Measurements from ENCODE around the gene OR6J1. TPM values are rescaled to one million over a fixed set of nuclear protein-coding genes. Genes with fewer than 3 reads are reported as not detected.

OR6J1 gene
- total and polyA plus RNA-seq, 10 donors = not detected

DNA sequence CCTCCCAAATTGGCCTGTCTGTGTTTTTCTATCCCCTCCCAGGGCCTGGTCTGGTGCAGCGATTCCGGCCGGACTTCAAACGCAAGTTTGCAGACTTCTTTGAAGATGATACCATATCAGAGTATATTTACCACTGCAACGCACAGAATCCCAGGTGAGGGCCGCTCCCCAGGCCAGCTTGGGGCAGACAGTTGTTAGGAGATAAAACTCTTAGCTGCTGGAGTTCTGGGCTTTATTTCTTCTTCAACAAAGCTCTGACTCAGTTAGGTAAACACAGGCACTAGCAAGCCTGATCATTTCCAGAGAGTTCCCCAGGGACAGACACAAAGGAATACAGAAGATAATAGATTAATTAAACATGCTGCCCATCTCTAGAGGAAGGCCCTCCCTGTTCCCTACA lies 37.8 kb downstream of the OR6J1 start:
- 94 to 99% (median 97%) methylated on average over 6 of the region's 6 CpGs for WGBS, 5 donors
- Histone ChIP-seq H3K4me1 (peaks cover 0 to 9% (median 3%) of the 10 kb centered on the region in 6 donors), H3K27ac (no peak overlapping the region), H3K9me3 (no peaks in the 10 kb centered on the region), H3K36me3 (peaks cover 2 to 100% (median 95%) of the 10 kb centered on the region in 6 donors), H3K4me3 (no peak overlapping the region), H3K27me3 (replicated peaks in 1 of 7) (no peaks in the 10 kb centered on the region)
- intact Hi-C loops (cut with DNase I; ENCODE audit: low total_unique reads) = no loop called here
- no peak for DNase-seq
- no peak for TF ChIP-seq POLR2A (IDR thresholded peaks at IDR 0.05)
- no peak for TF ChIP-seq POLR2AphosphoS5 (IDR thresholded peaks at IDR 0.05)
- TF ChIP-seq, protein P1, sequence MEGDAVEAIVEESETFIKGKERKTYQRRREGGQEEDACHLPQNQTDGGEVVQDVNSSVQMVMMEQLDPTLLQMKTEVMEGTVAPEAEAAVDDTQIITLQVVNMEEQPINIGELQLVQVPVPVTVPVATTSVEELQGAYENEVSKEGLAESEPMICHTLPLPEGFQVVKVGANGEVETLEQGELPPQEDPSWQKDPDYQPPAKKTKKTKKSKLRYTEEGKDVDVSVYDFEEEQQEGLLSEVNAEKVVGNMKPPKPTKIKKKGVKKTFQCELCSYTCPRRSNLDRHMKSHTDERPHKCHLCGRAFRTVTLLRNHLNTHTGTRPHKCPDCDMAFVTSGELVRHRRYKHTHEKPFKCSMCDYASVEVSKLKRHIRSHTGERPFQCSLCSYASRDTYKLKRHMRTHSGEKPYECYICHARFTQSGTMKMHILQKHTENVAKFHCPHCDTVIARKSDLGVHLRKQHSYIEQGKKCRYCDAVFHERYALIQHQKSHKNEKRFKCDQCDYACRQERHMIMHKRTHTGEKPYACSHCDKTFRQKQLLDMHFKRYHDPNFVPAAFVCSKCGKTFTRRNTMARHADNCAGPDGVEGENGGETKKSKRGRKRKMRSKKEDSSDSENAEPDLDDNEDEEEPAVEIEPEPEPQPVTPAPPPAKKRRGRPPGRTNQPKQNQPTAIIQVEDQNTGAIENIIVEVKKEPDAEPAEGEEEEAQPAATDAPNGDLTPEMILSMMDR (IDR thresholded peaks at IDR 0.05 in 8 of 11, conservative IDR thresholded peaks at IDR 0.05 in 3 of 11) = no peak

DNA sequence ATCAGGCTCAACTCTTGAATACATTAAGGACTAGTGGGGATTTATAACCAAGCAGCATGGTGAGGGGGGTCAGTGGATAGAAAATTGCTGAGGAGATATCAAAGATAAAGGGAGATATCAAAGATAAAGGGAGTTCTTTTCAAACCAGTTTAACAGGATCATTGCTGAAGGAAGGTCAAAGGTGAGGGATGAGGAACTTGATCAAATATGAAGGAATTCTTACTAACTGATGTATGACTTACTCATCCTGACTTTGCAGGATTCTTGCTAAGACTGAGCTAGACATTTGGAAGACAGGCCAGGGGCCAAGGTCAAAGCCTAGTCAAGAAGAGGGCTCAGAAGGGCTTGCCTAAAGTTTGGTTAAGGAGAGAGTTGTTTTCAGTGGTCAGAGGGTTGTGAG lies 41.3 kb downstream of the OR6J1 start:
- no peaks in the 10 kb centered on the region for H3K27me3 ChIP-seq (replicated peaks in 1 of 7)
- no peaks in the 10 kb centered on the region for H3K9me3 ChIP-seq
- H3K27ac ChIP-seq = no peak overlapping the region
- DNase-seq = no peak
- H3K4me3 ChIP-seq = no peak overlapping the region
- TF ChIP-seq POLR2AphosphoS5 (IDR thresholded peaks at IDR 0.05) (no peak), POLR2A (IDR thresholded peaks at IDR 0.05) (no peak)
- TF ChIP-seq, protein P1 (IDR thresholded peaks at IDR 0.05 in 8 of 11, conservative IDR thresholded peaks at IDR 0.05 in 3 of 11) = no peak
- H3K36me3 ChIP-seq = peaks cover under 1 to 69% (median 61%) of the 10 kb centered on the region in 6 donors
- peaks cover 0 to 39% (median 26%) of the 10 kb centered on the region in 6 donors for H3K4me1 ChIP-seq
- intact Hi-C loops (cut with DNase I; ENCODE audit: low total_unique reads) = no loop called here

DNA sequence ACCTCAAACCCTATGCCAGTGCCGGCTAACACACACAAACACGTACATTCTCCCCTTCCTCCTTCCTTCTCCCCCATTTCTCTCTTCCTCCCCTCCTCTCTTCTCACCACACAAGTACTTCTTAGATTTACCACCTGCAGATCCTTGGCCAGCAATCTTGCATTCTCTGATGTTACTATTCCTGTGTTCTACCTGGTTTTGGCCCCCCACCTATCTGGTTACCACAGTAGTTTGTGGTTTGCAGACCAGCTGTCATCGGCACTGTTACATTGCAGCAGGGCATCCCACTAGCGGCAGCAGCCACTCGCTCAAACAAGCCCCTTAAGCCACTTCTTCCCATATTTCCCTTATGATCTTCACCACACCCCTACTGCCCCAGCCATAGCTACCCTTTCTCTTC lies 42.2 kb downstream of the OR6J1 start:
- Histone ChIP-seq H3K27ac (no peak overlapping the region), H3K27me3 (replicated peaks in 1 of 7) (no peaks in the 10 kb centered on the region), H3K9me3 (no peaks in the 10 kb centered on the region), H3K4me3 (no peak overlapping the region), H3K36me3 (peaks cover 0 to 60% (median 52%) of the 10 kb centered on the region in 6 donors), H3K4me1 (peaks cover 3 to 48% (median 30%) of the 10 kb centered on the region in 6 donors)
- no peak for DNase-seq
- TF ChIP-seq, protein P1 (IDR thresholded peaks at IDR 0.05 in 8 of 11, conservative IDR thresholded peaks at IDR 0.05 in 3 of 11) = no peak
- no peak for TF ChIP-seq POLR2A (IDR thresholded peaks at IDR 0.05)
- no peak for TF ChIP-seq POLR2AphosphoS5 (IDR thresholded peaks at IDR 0.05)
- 53 to 70% (median 57%) methylated on average over 5 of the region's 5 CpGs for WGBS, 5 donors
- intact Hi-C loops (cut with DNase I; ENCODE audit: low total_unique reads) = no loop called here

DNA sequence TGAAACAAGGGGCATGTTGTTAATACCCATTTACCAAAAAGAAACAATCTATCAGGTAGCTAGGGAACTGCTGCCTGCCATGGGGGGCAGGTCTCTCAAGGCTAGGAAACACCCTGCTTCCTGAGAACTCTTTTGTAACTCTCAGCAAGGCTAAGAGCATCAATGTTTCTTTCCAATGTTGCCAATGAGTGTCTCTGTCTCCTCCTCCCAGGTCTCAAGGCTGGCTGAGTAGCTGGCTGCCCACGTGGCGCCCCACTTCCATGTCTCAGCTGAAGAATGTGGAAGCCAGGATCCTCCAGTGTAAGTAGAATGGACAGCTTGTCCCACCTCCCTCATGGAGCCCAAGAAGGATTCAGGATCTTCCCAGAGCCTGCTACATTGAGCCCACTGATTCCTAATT lies 42.7 kb downstream of the OR6J1 start:
- intact Hi-C loops (cut with DNase I; ENCODE audit: low total_unique reads) = no loop called here
- no peak overlapping the region for H3K27ac ChIP-seq
- TF ChIP-seq, protein P1 (IDR thresholded peaks at IDR 0.05 in 8 of 11, conservative IDR thresholded peaks at IDR 0.05 in 3 of 11) = no peak
- no peak for TF ChIP-seq POLR2A (IDR thresholded peaks at IDR 0.05)
- no peak for TF ChIP-seq POLR2AphosphoS5 (IDR thresholded peaks at IDR 0.05)
- no peak for DNase-seq
- peaks cover 0 to 55% (median 46%) of the 10 kb centered on the region in 6 donors for H3K36me3 ChIP-seq
- no peaks in the 10 kb centered on the region for H3K9me3 ChIP-seq
- H3K27me3 ChIP-seq (replicated peaks in 1 of 7) = no peaks in the 10 kb centered on the region
- H3K4me3 ChIP-seq = no peak overlapping the region
- H3K4me1 ChIP-seq = peaks cover 3 to 48% (median 30%) of the 10 kb centered on the region in 6 donors
- WGBS, 5 donors = 49 to 76% (median 74%) methylated on average over 2 of the region's 2 CpGs

Data from spleen (tissue), 11 donors.